Activated CD8-positive, alpha-beta T cell treated with anti-CD3 and anti-CD28 coated beads, Interleukin-2, amount 10 ng/mL, durations not matched to agents 7 days and 5 days (primary cell): ENCODE data around the gene PIRT. TPM values are rescaled to one million over a fixed set of nuclear protein-coding genes. Genes with fewer than 3 reads are reported as not detected.

Source experiments
- ATAC-seq: fragments of 150-1000 bp; cut with Tn5 transposase; one replicate; pipeline ENCODE4 v1.10.0; 2021; ENCODE audit warnings: moderate library complexity
- CTCF ChIA-PET: fragments of 350-600 bp; sonication (Branson Sonifier 250); formaldehyde crosslinking; loops from one replicate; lab custom pipeline; 2021; ENCODE audit warnings: antibody characterized with exemption; lab: Charles Lee
- POLR2A ChIA-PET: fragments of 350-600 bp; sonication (Branson Sonifier 250); formaldehyde crosslinking; loops from one replicate; lab custom pipeline; 2021; ENCODE audit warnings: antibody characterized with exemption; lab: Charles Lee
- DNase-seq: peaks from one replicate; pipeline ENCODE4 v3.0.0-alpha.2; 2020
- H3K27ac Mint-ChIP-seq: one replicate; pipeline ENCODE4 v1.8.0; 2021; ENCODE audit warnings: mild to moderate bottlenecking, mixed read lengths
- H3K27me3 Mint-ChIP-seq: one replicate; pipeline ENCODE4 v1.8.0; 2021; ENCODE audit warnings: low read depth, mixed read lengths
- H3K36me3 Mint-ChIP-seq: one replicate; pipeline ENCODE4 v1.8.0; 2021; ENCODE audit warnings: low read depth, mixed read lengths
- H3K4me1 Mint-ChIP-seq: one replicate; pipeline ENCODE4 v1.8.0; 2021; ENCODE audit warnings: low read depth, mixed read lengths
- H3K4me3 Mint-ChIP-seq: one replicate; pipeline ENCODE4 v1.8.0; 2021; ENCODE audit warnings: mild to moderate bottlenecking, mixed read lengths
- H3K9me3 Mint-ChIP-seq: one replicate; pipeline ENCODE4 v1.8.0; 2022; ENCODE audit warnings: mixed read lengths; ENCODE audit not compliant: insufficient read depth
- total RNA-seq, 2 experiments: library from RNA; stranded (reverse); gene quantifications; one replicate each; pipeline ENCODE4 v1.2.3, GENCODE V29; 2021

PIRT gene
- total RNA-seq, 2 experiments from 2014 or later = not detected

DNA sequence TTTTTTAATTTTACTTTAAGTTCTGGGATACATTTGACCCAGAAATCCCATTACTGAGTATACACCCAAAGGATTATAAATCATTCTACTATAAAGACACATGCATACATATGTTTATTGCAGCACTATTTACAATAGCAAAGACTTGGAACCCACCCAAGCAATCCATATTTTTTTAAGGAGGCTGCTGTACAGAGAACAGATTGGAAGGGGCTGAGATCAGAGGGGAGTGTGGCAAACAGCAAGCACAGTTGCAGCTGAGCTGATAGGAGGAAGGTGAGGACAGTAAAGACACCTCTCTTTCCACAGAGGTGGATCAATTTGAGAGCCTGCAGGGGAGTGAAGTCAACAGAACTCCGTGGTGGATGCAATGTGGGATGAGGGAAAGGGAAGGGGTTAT lies 23.8 kb downstream of the PIRT start:
- H3K27me3 Mint-ChIP-seq = peaks cover 2% of the 10 kb centered on the region
- no peaks in the 10 kb centered on the region for H3K4me1 Mint-ChIP-seq
- no peaks in the 10 kb centered on the region for H3K36me3 Mint-ChIP-seq
- POLR2A ChIA-PET = no interaction called here
- CTCF ChIA-PET = interaction anchor here (1.0 kb wide), 1 partner anchor 167 kb away, joined by 3 read pairs; no protein-coding TSS in a partner anchor
- no peak overlapping the region for H3K4me3 Mint-ChIP-seq
- ATAC-seq (no peak), DNase-seq (no peak)
- no peak overlapping the region for H3K27ac Mint-ChIP-seq
- H3K9me3 Mint-ChIP-seq = no peaks in the 10 kb centered on the region

DNA sequence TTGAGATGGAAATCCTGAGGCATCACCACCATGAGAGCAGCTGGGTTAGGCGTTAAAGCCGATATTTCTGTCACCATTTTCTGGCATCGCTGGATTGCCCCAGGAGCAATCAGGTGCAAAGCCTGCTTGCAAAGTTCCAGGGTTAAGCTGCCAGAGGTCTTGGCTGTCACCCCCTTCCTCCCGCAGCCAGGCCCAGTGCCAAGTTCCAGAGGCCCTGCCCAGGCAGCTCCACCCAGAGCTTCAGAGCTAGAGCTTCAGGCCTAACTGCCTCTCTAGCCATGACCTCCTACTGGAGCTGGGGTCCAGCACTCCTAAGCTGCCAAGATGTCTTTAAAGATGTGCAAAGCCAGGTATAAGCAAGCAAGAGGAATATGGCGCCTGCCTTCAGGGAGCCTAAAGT lies 25.2 kb downstream of the PIRT start:
- ChIA-PET POLR2A (no interaction called here), CTCF (no interaction called here)
- ATAC-seq (no peak), DNase-seq (no peak)
- H3K4me1 Mint-ChIP-seq = no peaks in the 10 kb centered on the region
- peaks cover 2% of the 10 kb centered on the region for H3K27me3 Mint-ChIP-seq
- no peaks in the 10 kb centered on the region for H3K36me3 Mint-ChIP-seq
- H3K9me3 Mint-ChIP-seq = no peaks in the 10 kb centered on the region
- no peak overlapping the region for H3K27ac Mint-ChIP-seq
- no peak overlapping the region for H3K4me3 Mint-ChIP-seq

- Mint-ChIP-seq H3K27ac (no peak overlapping the region), H3K4me1 (no peaks in the 10 kb centered on the region), H3K27me3 (peaks cover 2% of the 10 kb centered on the region), H3K4me3 (no peak overlapping the region), H3K9me3 (no peaks in the 10 kb centered on the region), H3K36me3 (no peaks in the 10 kb centered on the region)
- ATAC-seq = no peak
- no peak for DNase-seq
- ChIA-PET POLR2A (no interaction called here), CTCF (no interaction called here)
Observed at GRCh38 chr17:10809605-10810004, 28.3 kb downstream of the PIRT start.

DNA sequence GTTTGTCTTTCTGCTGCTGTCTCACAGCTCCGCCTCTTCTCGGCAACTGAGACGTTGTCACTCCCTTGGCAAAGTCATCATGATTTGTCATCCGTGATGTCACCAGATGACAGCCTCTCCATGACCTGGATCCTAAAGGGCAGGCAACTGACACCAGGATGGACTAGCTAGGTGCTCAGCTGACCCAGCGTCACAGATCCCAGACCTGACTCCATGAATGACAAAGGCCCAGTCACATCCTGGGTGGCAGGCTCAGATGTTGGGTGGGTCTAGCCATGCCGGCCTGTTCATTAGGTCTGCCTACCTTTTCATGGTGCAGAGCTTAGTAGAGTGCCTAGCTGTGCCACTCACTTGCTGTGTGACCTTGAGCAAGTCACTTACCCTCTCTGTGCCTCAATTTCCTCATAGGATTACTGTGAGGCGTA lies 30.2 kb downstream of the PIRT start:
- DNase-seq (no peak), ATAC-seq (no peak)
- Mint-ChIP-seq H3K27ac (no peak overlapping the region), H3K27me3 (no peaks in the 10 kb centered on the region), H3K4me3 (no peak overlapping the region), H3K36me3 (no peaks in the 10 kb centered on the region), H3K4me1 (no peaks in the 10 kb centered on the region), H3K9me3 (no peaks in the 10 kb centered on the region)
- CTCF ChIA-PET = no interaction called here
- POLR2A ChIA-PET = no interaction called here

GRCh38 chr17:10806545-10807262 lies 31.2 kb downstream of the PIRT start:
- no peak for ATAC-seq
- no peaks in the 10 kb centered on the region for H3K27me3 Mint-ChIP-seq
- no peak overlapping the region for H3K4me3 Mint-ChIP-seq
- H3K9me3 Mint-ChIP-seq = no peaks in the 10 kb centered on the region
- no peaks in the 10 kb centered on the region for H3K4me1 Mint-ChIP-seq
- DNase-seq = no peak
- POLR2A ChIA-PET = no interaction called here
- CTCF ChIA-PET = no interaction called here
- H3K27ac Mint-ChIP-seq = no peak overlapping the region
- H3K36me3 Mint-ChIP-seq = no peaks in the 10 kb centered on the region

- no peak for DNase-seq
- no peaks in the 10 kb centered on the region for H3K36me3 Mint-ChIP-seq
- no peak overlapping the region for H3K27ac Mint-ChIP-seq
- no peak for ATAC-seq
- no peaks in the 10 kb centered on the region for H3K9me3 Mint-ChIP-seq
- no peaks in the 10 kb centered on the region for H3K4me1 Mint-ChIP-seq
- ChIA-PET CTCF (no interaction called here), POLR2A (no interaction called here)
- H3K27me3 Mint-ChIP-seq = no peaks in the 10 kb centered on the region
- no peak overlapping the region for H3K4me3 Mint-ChIP-seq
Observed at GRCh38 chr17:10805911-10806310, 32.0 kb downstream of the PIRT start.

DNA sequence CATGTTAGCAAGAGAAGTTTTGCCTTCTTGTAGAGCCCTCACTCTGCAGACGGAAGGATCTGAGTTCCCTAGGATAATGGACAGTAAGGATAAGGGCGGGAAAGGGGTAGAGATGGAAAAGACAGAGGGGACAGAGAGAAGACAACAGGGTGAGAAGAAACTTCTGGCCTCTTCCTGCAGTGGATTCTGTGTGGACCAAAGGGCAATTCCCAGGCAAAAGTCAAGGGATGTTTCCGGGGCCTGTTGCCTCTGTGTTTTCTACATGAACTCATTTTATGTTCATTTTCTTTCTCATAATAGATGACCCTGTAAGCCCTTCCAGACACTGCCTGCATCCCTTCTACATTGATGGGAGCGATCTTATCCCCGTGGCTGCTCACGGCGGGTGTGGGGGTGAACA lies 33.3 kb downstream of the PIRT start:
- H3K4me1 Mint-ChIP-seq = no peaks in the 10 kb centered on the region
- POLR2A ChIA-PET = no interaction called here
- CTCF ChIA-PET = no interaction called here
- no peaks in the 10 kb centered on the region for H3K9me3 Mint-ChIP-seq
- no peaks in the 10 kb centered on the region for H3K27me3 Mint-ChIP-seq
- DNase-seq = no peak
- H3K36me3 Mint-ChIP-seq = no peaks in the 10 kb centered on the region
- no peak overlapping the region for H3K27ac Mint-ChIP-seq
- no peak overlapping the region for H3K4me3 Mint-ChIP-seq
- ATAC-seq = no peak

DNA sequence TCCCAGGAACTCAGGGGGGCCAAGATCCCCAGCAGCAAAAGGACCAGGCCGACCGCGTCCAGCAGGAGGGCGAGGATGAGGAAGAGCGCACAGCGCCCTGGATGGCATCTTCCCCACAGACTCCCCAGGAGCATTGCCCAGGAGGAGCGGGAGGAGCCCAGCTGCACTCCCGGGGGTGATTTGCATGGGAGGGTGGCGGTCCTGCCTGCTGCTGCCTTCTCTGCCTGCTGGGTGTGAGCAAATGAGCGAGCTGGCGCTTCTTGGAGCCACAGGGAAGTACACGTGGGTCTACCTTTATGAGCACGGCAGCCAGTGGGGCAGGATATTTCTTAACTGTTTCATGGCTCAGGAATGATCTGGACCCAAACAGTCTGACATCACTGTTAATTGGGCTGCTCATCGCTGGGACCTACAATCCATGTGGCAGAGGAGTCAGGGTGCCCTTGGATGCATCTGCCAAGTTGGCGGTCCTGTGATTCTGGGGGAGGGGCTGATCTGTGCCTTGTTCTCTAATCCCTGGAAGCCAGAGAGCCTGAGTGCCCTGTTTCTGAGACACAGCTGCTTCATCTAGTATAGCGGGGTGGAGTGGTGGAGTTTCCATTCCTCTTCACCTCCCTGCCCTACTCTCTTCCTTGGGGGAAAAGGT lies 33.9 kb downstream of the PIRT start, which contains the start of gene TMEM238L:
Gene TMEM238L (minus strand): TSS at position 270 of the 646 bp plus-strand sequence. CDS start 136 bp downstream, at position 134.
- no peaks in the 10 kb centered on the region for H3K4me1 Mint-ChIP-seq
- CTCF ChIA-PET = no interaction called here
- H3K4me3 Mint-ChIP-seq = no peak within 1 kb of the TSS
- H3K27ac Mint-ChIP-seq = no peak within 1 kb of the TSS
- no peaks in the 10 kb centered on the region for H3K27me3 Mint-ChIP-seq
- H3K9me3 Mint-ChIP-seq = no peaks in the 10 kb centered on the region
- POLR2A ChIA-PET = no interaction called here
- H3K36me3 Mint-ChIP-seq = no peaks in the 10 kb centered on the region
- no peak for DNase-seq
- no peak for ATAC-seq

DNA sequence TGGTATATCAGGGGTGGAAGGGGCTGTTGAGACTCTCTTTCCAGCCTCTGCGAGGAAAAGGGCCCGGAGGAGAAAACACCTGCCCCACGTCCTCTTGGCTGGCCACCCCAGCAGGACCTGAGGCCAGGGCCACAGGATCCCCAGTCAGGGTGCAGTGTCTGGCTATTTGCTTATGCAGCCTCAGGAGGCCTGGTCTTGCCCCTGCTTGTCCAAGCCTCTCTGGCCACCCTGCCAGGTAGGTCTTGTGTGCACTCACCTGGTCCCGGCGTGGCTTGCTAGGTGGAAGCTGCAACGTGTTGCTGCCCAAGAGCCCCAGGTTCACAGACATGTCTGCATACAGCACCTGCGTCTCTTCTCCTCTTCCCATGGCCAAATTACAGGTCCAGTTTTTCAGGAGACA lies 34.5 kb downstream of the PIRT start:
- ATAC-seq = no peak
- Mint-ChIP-seq H3K4me1 (no peaks in the 10 kb centered on the region), H3K27me3 (no peaks in the 10 kb centered on the region), H3K36me3 (no peaks in the 10 kb centered on the region), H3K4me3 (no peak overlapping the region), H3K9me3 (no peaks in the 10 kb centered on the region), H3K27ac (no peak overlapping the region)
- ChIA-PET POLR2A (no interaction called here), CTCF (no interaction called here)
- DNase-seq = no peak

- Mint-ChIP-seq H3K4me1 (no peaks in the 10 kb centered on the region), H3K27me3 (no peaks in the 10 kb centered on the region), H3K4me3 (no peak overlapping the region), H3K27ac (no peak overlapping the region), H3K36me3 (no peaks in the 10 kb centered on the region), H3K9me3 (no peaks in the 10 kb centered on the region)
- ATAC-seq = no peak
- DNase-seq = no peak
- ChIA-PET CTCF (no interaction called here), POLR2A (no interaction called here)
Observed at GRCh38 chr17:10802496-10803284, 35.2 kb downstream of the PIRT start.

GRCh38 chr17:10799407-10799806 lies 38.5 kb downstream of the PIRT start:
- Mint-ChIP-seq H3K36me3 (no peaks in the 10 kb centered on the region), H3K4me3 (no peak overlapping the region), H3K27me3 (no peaks in the 10 kb centered on the region), H3K27ac (no peak overlapping the region), H3K9me3 (no peaks in the 10 kb centered on the region), H3K4me1 (no peaks in the 10 kb centered on the region)
- ChIA-PET CTCF (interaction anchor here (0.7 kb wide), 1 partner anchor 44 kb away, joined by 3 read pairs; no protein-coding TSS in a partner anchor), POLR2A (no interaction called here)
- ATAC-seq (no peak), DNase-seq (no peak)

DNA sequence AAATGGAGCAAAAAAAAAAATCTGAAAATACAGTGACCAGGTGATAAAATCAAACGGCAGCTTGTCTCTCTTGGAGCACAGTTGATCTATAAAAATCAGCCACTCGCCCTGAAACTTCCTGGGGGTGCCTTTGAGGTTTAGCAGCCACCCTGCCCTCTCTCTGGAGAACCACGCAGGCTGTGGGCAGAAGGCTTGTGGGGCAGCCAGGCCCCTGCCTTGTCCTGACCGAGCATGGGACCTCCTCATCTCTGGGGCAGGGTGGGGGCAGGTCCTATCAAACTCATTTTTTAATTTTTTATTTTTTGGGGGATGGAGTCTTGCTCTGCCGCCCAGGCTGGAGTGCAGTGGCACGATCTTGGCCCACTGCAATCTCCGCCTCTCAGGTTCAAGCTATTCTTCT lies 39.0 kb downstream of the PIRT start:
- ATAC-seq (no peak), DNase-seq (no peak)
- Mint-ChIP-seq H3K27ac (no peak overlapping the region), H3K36me3 (no peaks in the 10 kb centered on the region), H3K27me3 (no peaks in the 10 kb centered on the region), H3K4me1 (no peaks in the 10 kb centered on the region), H3K4me3 (no peak overlapping the region), H3K9me3 (no peaks in the 10 kb centered on the region)
- CTCF ChIA-PET = interaction anchor here (0.7 kb wide), 1 partner anchor 45 kb away, joined by 3 read pairs; no protein-coding TSS in a partner anchor
- POLR2A ChIA-PET = no interaction called here
